ENCODE results near the gene PCDH15. TPM values are rescaled to one million over a fixed set of nuclear protein-coding genes. Genes with fewer than 3 reads are reported as not detected.

PCDH15 gene
- total RNA-seq, 1 experiment from 2014 or later: 0.61 TPM

- Mint-ChIP-seq H3K27ac (no peak overlapping the region; a peak in 1 of 7 replicates), H3K9me3 (peaks cover under 1 to 7% of the 10 kb centered on the region in 2 experiments), H3K27me3 (ENCODE audit: low read depth) (no peaks in the 10 kb centered on the region), H3K4me1 (no peaks in the 10 kb centered on the region), H3K4me3 (no peak overlapping the region), H3K36me3 (ENCODE audit: insufficient read depth in 1 of 3, low read depth in 3 of 3) (peaks cover 0 to 5% (median 0%) of the 10 kb centered on the region in 3 experiments; a peak in 3 of 7 replicates)
- Histone ChIP-seq H3K4me1 (ENCODE audit: insufficient read depth, low read length) (no peaks in the 10 kb centered on the region), H4K20me1 (ENCODE audit: control insufficient read depth, insufficient read depth, insufficient read length) (no peaks in the 10 kb centered on the region), H2BK15ac (ENCODE audit: low read depth, low read length) (no peak overlapping the region), H3K27ac (ENCODE audit: insufficient read length, low read depth, low read length) (no peak overlapping the region), H3K9ac (ENCODE audit: extremely low read depth, insufficient read length, low read length) (no peak overlapping the region), H3K4me2 (ENCODE audit: insufficient read depth, insufficient read length, low read length) (no peak overlapping the region), H3K23me2 (ENCODE audit: insufficient read length, low read depth, low read length, poor library complexity, severe bottlenecking) (no peaks in the 10 kb centered on the region), H3K4ac (ENCODE audit: low read depth, low read length) (no peak overlapping the region), H4K8ac (replicated peaks; ENCODE audit: insufficient read length, low read depth, low read length) (no peak overlapping the region), H3T11ph (ENCODE audit: low read length) (no peak overlapping the region), H3K9me3 (ENCODE audit: control insufficient read depth, low read depth, low read length) (no peaks in the 10 kb centered on the region), H4K5ac (ENCODE audit: insufficient read length, low read depth, low read length) (no peak overlapping the region), H3K27me3 (ENCODE audit: insufficient read depth, low read length) (no peaks in the 10 kb centered on the region), H2BK20ac (ENCODE audit: low read depth, low read length, poor library complexity, severe bottlenecking) (no peak overlapping the region), H2AK5ac (ENCODE audit: insufficient read length, low read length) (no peak overlapping the region), H3K56ac (ENCODE audit: insufficient read length, low read depth, low read length) (no peak overlapping the region), H3K79me1 (ENCODE audit: insufficient read depth, low read depth, low read length, poor library complexity, severe bottlenecking) (no peaks in the 10 kb centered on the region), H2AFZ (ENCODE audit: low read length) (no peak overlapping the region), H2BK120ac (ENCODE audit: low read depth, low read length, poor library complexity, severe bottlenecking) (no peak overlapping the region), H3K23ac (ENCODE audit: insufficient read length, low read depth, low read length) (no peak overlapping the region), H3K79me2 (ENCODE audit: insufficient read depth, low read length) (no peaks in the 10 kb centered on the region), H3K14ac (ENCODE audit: insufficient read depth, low read length) (no peak overlapping the region), H4K91ac (ENCODE audit: insufficient read length, low read depth, low read length) (no peak overlapping the region), H2BK5ac (ENCODE audit: insufficient read length, low read length) (no peak overlapping the region), H2BK12ac (ENCODE audit: insufficient read length, low read depth, low read length) (no peak overlapping the region), H3K18ac (ENCODE audit: insufficient read length, low read depth, low read length) (no peak overlapping the region)
- DNase-seq: no peak
- no CpG with 5 or more reads among the region's 2 CpGs for WGBS (ENCODE audit: extremely low coverage, insufficient read length, low lambda C conversion rate)
- no peak for TF ChIP-seq CTCF (conservative IDR thresholded peaks at IDR 0.05)
These were observed 692.1 kb downstream of the PCDH15 start for GRCh38 chr10:54108961-54109360.

All from H9 (cell line).